ENCODE measurements around the gene MRPL21.

MRPL21 gene
- total RNA-seq = 19.4 to 19.8 reads per million in 2 donors

- DNase-seq = peak; percentile 69
These were observed at the start of gene MRPL21, which contains the start of gene IGHMBP2 for GRCh38 chr11:68903288-68904247. MRPL21 (minus strand) TSS chr11:68903832; CDS start chr11:68903810, 22 bp downstream. IGHMBP2 (plus strand) TSS chr11:68903891; CDS start chr11:68903953, 62 bp downstream.

- no peak for DNase-seq
These were observed 47.1 kb upstream of the MRPL21 start for GRCh38 chr11:68950762-68951161.

GRCh38 chr11:68950270-68950669 lies 46.6 kb upstream of the MRPL21 start:
- no peak for DNase-seq

GRCh38 chr11:68948935-68949334 lies 45.3 kb upstream of the MRPL21 start:
- DNase-seq = no peak

GRCh38 chr11:68948496-68948895 lies 44.9 kb upstream of the MRPL21 start:
- no peak for DNase-seq

GRCh38 chr11:68947151-68947550 lies 43.5 kb upstream of the MRPL21 start:
- DNase-seq = no peak

GRCh38 chr11:68946416-68947090 lies 42.9 kb upstream of the MRPL21 start:
- DNase-seq = no peak

GRCh38 chr11:68942751-68943271 lies 39.2 kb upstream of the MRPL21 start:
- DNase-seq = no peak

- DNase-seq = no peak
These were observed 38.5 kb upstream of the MRPL21 start for GRCh38 chr11:68942095-68942620.

GRCh38 chr11:68941324-68942094 lies 37.9 kb upstream of the MRPL21 start:
- no peak for DNase-seq

GRCh38 chr11:68940651-68941323 lies 37.2 kb upstream of the MRPL21 start:
- no peak for DNase-seq

- DNase-seq = no peak
These were observed 36.2 kb upstream of the MRPL21 start for GRCh38 chr11:68939583-68940555.

GRCh38 chr11:68938816-68939582 lies 35.4 kb upstream of the MRPL21 start:
- DNase-seq = no peak

GRCh38 chr11:68938088-68938487 lies 34.5 kb upstream of the MRPL21 start:
- DNase-seq = no peak

GRCh38 chr11:68936676-68937620 lies 33.3 kb upstream of the MRPL21 start:
- DNase-seq = no peak

- DNase-seq = no peak
These were observed 32.7 kb upstream of the MRPL21 start for GRCh38 chr11:68936358-68936636.

- no peak for DNase-seq
These were observed 32.1 kb upstream of the MRPL21 start for GRCh38 chr11:68935516-68936357.

GRCh38 chr11:68935066-68935465 lies 31.4 kb upstream of the MRPL21 start:
- no peak for DNase-seq
